ENCODE measurements around the gene EDA2R. TPM values are rescaled to one million over a fixed set of nuclear protein-coding genes. Genes with fewer than 3 reads are reported as not detected.

Gene EDA2R
- total RNA-seq, 1 donor from 2014 or later: 25.3 TPM

GRCh38 chrX:66579219-66579618 lies 59.7 kb downstream of the EDA2R start:
- Histone ChIP-seq H3K9ac (ENCODE audit: low read length) (no peak overlapping the region), H3K27ac (ENCODE audit: low read depth, low read length) (no peak overlapping the region), H3K9me3 (ENCODE audit: insufficient read depth, low read depth, low read length) (peaks cover 2% of the 10 kb centered on the region), H3K4me2 (ENCODE audit: low read length) (no peak overlapping the region), H3K4me3 (ENCODE audit: insufficient read depth, low read depth, low read length) (no peak overlapping the region), H3K36me3 (ENCODE audit: insufficient read depth, low read length) (no peaks in the 10 kb centered on the region), H2AFZ (ENCODE audit: low read depth, low read length) (no peak overlapping the region), H3K27me3 (ENCODE audit: insufficient read depth, low read length) (no peaks in the 10 kb centered on the region), H3K79me2 (ENCODE audit: insufficient read depth, low read length) (no peaks in the 10 kb centered on the region), H3K4me1 (ENCODE audit: insufficient read depth, low read length) (no peaks in the 10 kb centered on the region), H4K20me1 (ENCODE audit: insufficient read depth, low read length) (no peaks in the 10 kb centered on the region)
- H3K9me3 Mint-ChIP-seq (ENCODE audit: unreplicated experiment): peaks cover 3% of the 10 kb centered on the region
- DNase-seq (ENCODE audit: low read depth) (no peak), FAIRE-seq (no peak)
- no peaks in the 10 kb centered on the region for H3K36me3 Mint-ChIP-seq (ENCODE audit: low read depth, unreplicated experiment)
- no peak overlapping the region for H3K4me3 Mint-ChIP-seq (ENCODE audit: unreplicated experiment)
- peaks cover 3% of the 10 kb centered on the region for H3K27me3 Mint-ChIP-seq (ENCODE audit: low read depth, unreplicated experiment)
- no peaks in the 10 kb centered on the region for H3K4me1 Mint-ChIP-seq (ENCODE audit: low read depth, unreplicated experiment)
- TF ChIP-seq CTCF (IDR thresholded peaks at IDR 0.05; ENCODE audit: insufficient read depth, low read depth, low read length): no peak
- no peak for TF ChIP-seq EZH2 (IDR thresholded peaks at IDR 0.05; ENCODE audit: insufficient read depth, low read length)
- H3K27ac Mint-ChIP-seq (ENCODE audit: unreplicated experiment): no peak overlapping the region

- H3K36me3 ChIP-seq (ENCODE audit: insufficient read depth, low read length): no peaks in the 10 kb centered on the region
- no peak for FAIRE-seq
- no peak overlapping the region for H3K4me3 Mint-ChIP-seq (ENCODE audit: unreplicated experiment)
Observed at GRCh38 chrX:66553973-66554372, 84.9 kb downstream of the EDA2R start.

More at GRCh38 chrX:66553973-66554372, 84.9 kb downstream of the EDA2R start:
- no peak overlapping the region for H3K27ac Mint-ChIP-seq (ENCODE audit: unreplicated experiment)
- Histone ChIP-seq H3K9ac (ENCODE audit: low read length) (no peak overlapping the region), H4K20me1 (ENCODE audit: insufficient read depth, low read length) (no peaks in the 10 kb centered on the region), H3K4me3 (ENCODE audit: insufficient read depth, low read depth, low read length) (no peak overlapping the region), H3K4me2 (ENCODE audit: low read length) (no peak overlapping the region), H3K9me3 (ENCODE audit: insufficient read depth, low read depth, low read length) (no peaks in the 10 kb centered on the region), H3K79me2 (ENCODE audit: insufficient read depth, low read length) (no peaks in the 10 kb centered on the region), H3K27ac (ENCODE audit: low read depth, low read length) (no peak overlapping the region), H3K27me3 (ENCODE audit: insufficient read depth, low read length) (no peaks in the 10 kb centered on the region), H2AFZ (ENCODE audit: low read depth, low read length) (no peak overlapping the region), H3K4me1 (ENCODE audit: insufficient read depth, low read length) (no peaks in the 10 kb centered on the region)
- H3K36me3 Mint-ChIP-seq (ENCODE audit: low read depth, unreplicated experiment): no peaks in the 10 kb centered on the region
- H3K27me3 Mint-ChIP-seq (ENCODE audit: low read depth, unreplicated experiment): peaks cover 2% of the 10 kb centered on the region
- H3K4me1 Mint-ChIP-seq (ENCODE audit: low read depth, unreplicated experiment): no peaks in the 10 kb centered on the region
- H3K9me3 Mint-ChIP-seq (ENCODE audit: unreplicated experiment): peaks cover 9% of the 10 kb centered on the region
- no peak for DNase-seq (ENCODE audit: low read depth)
- TF ChIP-seq CTCF (IDR thresholded peaks at IDR 0.05; ENCODE audit: insufficient read depth, low read depth, low read length) (no peak), EZH2 (IDR thresholded peaks at IDR 0.05; ENCODE audit: insufficient read depth, low read length) (no peak)
